Heart right ventricle (tissue), 16 donors: ENCODE measurements around the gene COA1. TPM values are rescaled to one million over a fixed set of nuclear protein-coding genes. Genes with fewer than 3 reads are reported as not detected.
A peak's percentile ranks its signal among the peaks of the same experiment; 100 is the strongest.

Experiments used
- ATAC-seq, 8 donors: fragments of 200-7000 bp; cut with Tn5 transposase; one replicate each; pipeline ENCODE4 v1.9.1; 2020; ENCODE audit warnings: mild to moderate bottlenecking in 8 of 8, moderate library complexity in 8 of 8, moderate number of reproducible peaks in 1 of 8
- DNase-seq, 2 donors: peaks; one replicate each; pipeline ENCODE4 v3.0.0-alpha.2; 2020
- H3K27ac ChIP-seq, 10 donors: fragments of 200-600 bp; sonication (generic) in 2 of 10; one replicate each; pipeline versions ENCODE4 v1.5.0 to v1.8.0; 2020 to 2022; ENCODE audit warnings: mild to moderate bottlenecking in 3 of 10
- H3K27me3 ChIP-seq, 7 donors: fragments of 200-600 bp; one replicate each; pipeline ENCODE4 v1.8.0; 2021 to 2022; ENCODE audit warnings: mild to moderate bottlenecking in 2 of 7
- H3K36me3 ChIP-seq, 9 donors: fragments of 200-600 bp; sonication (generic) in 1 of 9; one replicate each; pipeline versions ENCODE4 v1.5.0 to v1.8.0; 2020 to 2022; ENCODE audit warnings: mild to moderate bottlenecking in 2 of 9
- H3K4me1 ChIP-seq, 9 donors: fragments of 200-600 bp; sonication (generic) in 1 of 9; one replicate each; pipeline versions ENCODE4 v1.5.0 to v1.8.0; 2020 to 2022; ENCODE audit warnings: mild to moderate bottlenecking in 4 of 9
- H3K4me3 ChIP-seq, 10 donors: fragments of 200-600 bp; sonication (generic) in 2 of 10; one replicate each; pipeline versions ENCODE4 v1.5.0 to v1.8.0; 2020 to 2022; ENCODE audit warnings: mild to moderate bottlenecking in 7 of 10, moderate library complexity in 2 of 10
- H3K9me3 ChIP-seq, 11 donors: fragments of 200-600 bp in 10 of 11; sonication (generic) in 2 of 11; one replicate each; pipeline versions ENCODE4 v1.5.0 to v1.8.0; 2013 to 2022; ENCODE audit warnings: mild to moderate bottlenecking in 2 of 11, control low read depth in 1 of 11, moderate library complexity in 1 of 11
- WGBS, 2 donors: extraction: QIAGEN DNeasy Blood & Tissue Kit; methylation state at CpG; one replicate each; pipeline ENCODE4 v1.1.7; 2013; ENCODE audit warnings: inconsistent platforms in 1 of 2; 5-methylcytosine and 5-hydroxymethylcytosine counted together
- intact Hi-C, 10 donors: fragments of 100-400 bp; cut with DNase I; formaldehyde crosslinking; loops; one replicate each; pipeline versions ENCODE4 v1.11.1 to v1.14.2; 2022
- polyA plus RNA-seq, 2 donors: library from polyadenylated mRNA; stranded (reverse); fragments of 200-250 nt; gene quantifications; one replicate each; pipeline ENCODE4 v1.2.3, GENCODE V29; 2013
- total RNA-seq, 10 donors: library from RNA; stranded (reverse); fragmentation: NEBNext Ultra II Directional in 3 of 10; extraction: Animal tissue kit (Norgen Biotek cat#: 25700) in 3 of 10; gene quantifications; one replicate each; pipeline versions ENCODE4 v1.2.1 to v1.2.4, GENCODE V29; 2021 to 2023
- TF ChIP-seq, protein P1 (sequence below), 9 donors: fragments of 200-600 bp; sonication (generic) in 2 of 9; IDR thresholded peaks; one replicate each; pipeline versions ENCODE4 v1.5.0 to v1.8.0; 2021 to 2022; ENCODE audit warnings: antibody characterized with exemption in 9 of 9, mild to moderate bottlenecking in 5 of 9, moderate library complexity in 1 of 9
- donor health status: Arrhythmogenic right ventricular cardiomyopathy.
- donor health status: ischemic (EF 13 %, LVEDD 7.1; RV severe dilation, severe dysfunction).
- donor health status: healthy with polysubstance abuse.
- donor health status: DM: no; HTN: yes; CAD: no.
- donor health status: DM: no; HTN: no; CAD: no.
- donor health status: ischemic (EF 25% LVEDD 6.9; RV normal size, moderate dysfunction).
- donor health status: ischemic (EF 25% LVEDD 5.7; RV mildly dilated, moderate dysfunction).
- donor health status: healthy.
- donor health status: DM: yes; HTN: yes; CAD: no.
- donor health status: Ischemic cardiomyopathy.
- donor health status: ischemic (EF 35%, LVEDD 5.7; RV mildly dilated, moderate dysfunction).
- donor health status: nonischemic (EF 11% LVEDD 7.7; RV severe dilation, severe dysfunction).
- donor health status: DM: yes; HTN: yes; CAD: no.
- donor health status: PGD.
- donor health status: ischemic (EF 29% LVEDD 5.4; RV normal size, mild dysfunction).
- donor health status: nonischemic (EF 23%, LVEDD 6.1; RV moderate dilation, normal function).

The COA1 gene
- total and polyA plus RNA-seq, 12 donors, result 52.1 to 83.3 (median 75.4) TPM

- intact Hi-C loops, result no loop called here
- TF ChIP-seq, protein P1, sequence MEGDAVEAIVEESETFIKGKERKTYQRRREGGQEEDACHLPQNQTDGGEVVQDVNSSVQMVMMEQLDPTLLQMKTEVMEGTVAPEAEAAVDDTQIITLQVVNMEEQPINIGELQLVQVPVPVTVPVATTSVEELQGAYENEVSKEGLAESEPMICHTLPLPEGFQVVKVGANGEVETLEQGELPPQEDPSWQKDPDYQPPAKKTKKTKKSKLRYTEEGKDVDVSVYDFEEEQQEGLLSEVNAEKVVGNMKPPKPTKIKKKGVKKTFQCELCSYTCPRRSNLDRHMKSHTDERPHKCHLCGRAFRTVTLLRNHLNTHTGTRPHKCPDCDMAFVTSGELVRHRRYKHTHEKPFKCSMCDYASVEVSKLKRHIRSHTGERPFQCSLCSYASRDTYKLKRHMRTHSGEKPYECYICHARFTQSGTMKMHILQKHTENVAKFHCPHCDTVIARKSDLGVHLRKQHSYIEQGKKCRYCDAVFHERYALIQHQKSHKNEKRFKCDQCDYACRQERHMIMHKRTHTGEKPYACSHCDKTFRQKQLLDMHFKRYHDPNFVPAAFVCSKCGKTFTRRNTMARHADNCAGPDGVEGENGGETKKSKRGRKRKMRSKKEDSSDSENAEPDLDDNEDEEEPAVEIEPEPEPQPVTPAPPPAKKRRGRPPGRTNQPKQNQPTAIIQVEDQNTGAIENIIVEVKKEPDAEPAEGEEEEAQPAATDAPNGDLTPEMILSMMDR (IDR thresholded peaks at IDR 0.05), result no peak
- ATAC-seq (no peak), DNase-seq (no peak)
- Histone ChIP-seq H3K27ac (no peak overlapping the region), H3K27me3 (no peaks in the 10 kb centered on the region), H3K36me3 (no peaks in the 10 kb centered on the region), H3K4me3 (no peak overlapping the region), H3K4me1 (peaks cover 2 to 84% (median 11%) of the 10 kb centered on the region in 9 donors), H3K9me3 (no peaks in the 10 kb centered on the region)
- 95 to 96% methylated on average over 5 of the region's 5 CpGs for WGBS, 2 donors
Measured at GRCh38 chr7:43760861-43761260, 31.5 kb upstream of the COA1 start.

DNA sequence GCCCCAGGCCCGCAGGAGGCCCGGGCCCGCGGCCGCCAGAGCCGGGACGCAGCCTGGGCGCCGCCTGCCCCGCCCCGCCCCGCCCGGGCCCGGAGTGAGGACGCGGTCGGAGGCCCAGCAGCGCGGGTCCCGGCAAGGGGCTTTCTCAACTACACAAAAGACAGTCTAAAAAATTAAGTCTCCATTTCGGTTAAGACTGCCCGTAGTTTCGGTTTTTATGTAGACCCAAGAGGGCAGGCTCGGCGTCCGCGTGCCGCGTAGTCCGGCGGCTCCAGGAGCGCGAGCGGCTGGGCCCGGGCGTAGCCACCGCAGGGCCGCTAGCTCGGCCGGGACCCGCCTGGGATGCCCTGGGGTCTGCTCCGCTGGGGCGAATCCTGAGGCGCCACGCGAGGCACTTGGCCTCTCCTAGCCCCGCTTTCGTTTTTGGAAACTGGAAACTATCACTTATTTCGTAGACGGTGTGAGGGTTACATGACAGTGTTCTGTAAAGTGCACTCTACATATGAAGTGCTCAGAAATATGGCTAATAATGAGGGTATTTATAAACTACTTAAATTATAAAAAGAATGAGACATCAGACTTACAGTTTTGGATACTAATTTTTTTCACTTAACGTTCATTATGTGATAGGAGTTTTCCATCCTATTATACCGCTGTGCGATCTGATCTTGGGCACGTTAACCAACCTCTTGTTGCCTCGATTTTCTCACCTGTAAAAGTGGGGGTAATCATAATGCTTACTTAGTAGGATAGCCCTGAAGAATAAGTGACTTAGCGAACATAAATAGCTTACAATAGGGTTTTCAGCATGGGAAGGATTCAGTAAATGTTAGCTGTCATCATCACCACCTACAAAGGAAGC is 29.7 kb upstream of the COA1 start:
- TF ChIP-seq, protein P1 (IDR thresholded peaks at IDR 0.05), result no peak
- intact Hi-C loops, result no loop called here
- H3K4me1 ChIP-seq, result peaks cover 0 to 77% (median 11%) of the 10 kb centered on the region in 9 donors
- no peaks in the 10 kb centered on the region for H3K27me3 ChIP-seq
- WGBS, 2 donors, result 6 to 10% methylated on average over 41 to 56 of the region's 56 CpGs
- H3K27ac ChIP-seq, result peak overlapping the region in 9 of 10 donors; percentile 44 to 92 (median 69)
- peak overlapping the region; percentile 61 to 92 (median 74) for H3K4me3 ChIP-seq
- no peaks in the 10 kb centered on the region for H3K9me3 ChIP-seq
- no peaks in the 10 kb centered on the region for H3K36me3 ChIP-seq
- ATAC-seq (peak; percentile 72 to 87 (median 78)), DNase-seq (peak; percentile 15 to 36)

DNA sequence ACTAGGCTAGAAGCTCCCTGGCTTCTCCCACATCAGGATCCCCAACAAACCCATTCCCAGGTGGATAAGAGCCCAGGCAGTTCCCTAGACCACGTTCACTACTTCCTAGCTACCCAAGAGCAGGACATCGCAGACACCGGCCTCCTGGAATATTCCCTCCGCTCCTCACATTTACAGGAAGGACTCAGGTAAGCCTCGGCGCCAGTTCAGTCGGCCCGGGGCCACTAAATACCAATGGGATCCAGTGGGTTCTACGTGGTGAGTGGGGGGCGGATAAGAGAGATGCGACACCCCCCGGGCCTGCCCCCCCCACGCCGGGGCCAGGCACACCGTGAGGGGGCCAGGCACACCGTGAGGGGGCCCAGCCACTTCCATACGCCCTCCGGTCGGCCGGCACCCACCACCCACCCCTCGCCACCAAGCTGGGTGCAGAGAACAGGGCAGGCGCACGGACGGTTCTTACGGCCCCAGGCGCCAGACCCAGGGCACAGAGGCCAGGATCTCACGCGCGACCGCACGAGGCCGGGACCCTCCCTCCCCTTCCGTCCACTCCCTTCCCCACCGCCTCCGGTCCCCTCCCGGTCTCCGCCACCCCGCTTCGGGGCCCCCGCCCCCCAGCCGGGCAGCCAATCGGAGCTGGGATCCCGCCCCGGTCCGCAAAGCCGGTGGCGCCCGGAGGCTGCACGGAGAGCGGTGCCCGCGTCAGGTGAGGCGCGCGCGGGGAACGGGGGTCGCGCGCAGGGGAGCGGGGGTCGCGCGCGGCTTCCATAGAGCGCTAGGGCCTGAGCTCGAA is 28.9 kb upstream of the COA1 start, which contains the start of gene BLVRA:
Gene BLVRA (plus strand): TSS at position 652 of the 793 bp plus-strand sequence. CDS start 12,479 bp downstream, outside the sequence.
- peak within 1 kb of the TSS in 9 of 10 donors; percentile 44 to 92 (median 69) for H3K27ac ChIP-seq
- peaks cover 0 to 72% (median 11%) of the 10 kb centered on the region in 9 donors for H3K4me1 ChIP-seq
- intact Hi-C loops, result no loop called here
- peak; percentile 89 to 94 (median 90) for ATAC-seq
- H3K36me3 ChIP-seq, result no peaks in the 10 kb centered on the region
- H3K9me3 ChIP-seq, result no peaks in the 10 kb centered on the region
- 3% methylated on average over 64 to 67 of the region's 67 CpGs for WGBS, 2 donors
- no peaks in the 10 kb centered on the region for H3K27me3 ChIP-seq
- H3K4me3 ChIP-seq, result peak within 1 kb of the TSS; percentile 61 to 92 (median 74)
- peak; percentile 72 to 78 for DNase-seq
- TF ChIP-seq, protein P1 (IDR thresholded peaks at IDR 0.05), result no peak

DNA sequence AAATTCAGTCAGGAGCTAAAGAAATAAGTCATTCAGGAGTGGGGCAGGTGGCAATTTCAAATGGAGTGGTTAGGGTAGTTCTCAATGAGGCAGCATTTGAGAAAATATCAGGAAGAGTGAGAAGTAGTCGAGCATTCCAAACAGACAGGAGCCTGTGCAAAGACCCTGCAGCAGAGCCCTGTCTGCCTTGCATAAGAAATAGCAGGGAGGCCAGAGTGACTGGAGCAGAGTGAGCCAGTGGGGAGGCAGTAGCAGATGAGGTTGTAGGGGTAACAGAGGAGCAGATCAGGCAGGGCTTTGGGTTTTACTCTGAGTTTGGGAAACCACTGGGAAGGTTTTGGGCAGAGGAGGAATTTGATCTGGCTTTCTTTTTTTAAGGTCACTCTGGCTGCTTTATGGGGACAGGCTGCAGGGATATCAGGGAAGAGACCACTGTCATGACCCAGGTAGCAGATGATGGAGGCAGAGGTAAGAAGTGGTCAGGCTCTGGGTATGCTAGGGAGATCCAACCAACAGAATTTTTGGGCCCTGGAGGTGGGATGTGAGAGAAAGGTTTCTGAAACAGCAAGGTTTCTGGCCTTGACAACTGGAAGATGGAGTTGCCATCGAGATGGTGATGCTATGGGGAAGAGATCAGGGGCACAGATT is 27.9 kb upstream of the COA1 start:
- Histone ChIP-seq H3K4me1 (peaks cover 0 to 69% (median 11%) of the 10 kb centered on the region in 9 donors), H3K27ac (peak overlapping the region in 1 of 10 donors; percentile 58), H3K4me3 (no peak overlapping the region), H3K36me3 (no peaks in the 10 kb centered on the region), H3K27me3 (no peaks in the 10 kb centered on the region), H3K9me3 (no peaks in the 10 kb centered on the region)
- TF ChIP-seq, protein P1 (IDR thresholded peaks at IDR 0.05), result no peak
- no peak for DNase-seq
- intact Hi-C loops, result no loop called here
- whole genome bisulfite sequencing, 2 donors, result 88 to 96% methylated on average over 2 of the region's 2 CpGs
- no peak for ATAC-seq
